B cell (primary cell): ENCODE measurements around the gene FCRL6. TPM values are rescaled to one million over a fixed set of nuclear protein-coding genes. Genes with fewer than 3 reads are reported as not detected.

Experiments
- ATAC-seq: fragments of 200-7000 bp; cut with Tn5 transposase; one replicate; pipeline ENCODE4 v1.10.0; 2021; ENCODE audit warnings: low read depth, mild to moderate bottlenecking, moderate number of reproducible peaks, moderate library complexity
- CTCF ChIA-PET: fragments of 350-600 bp; sonication (Branson Sonifier 250); formaldehyde crosslinking; loops from one replicate; lab custom pipeline; 2021; ENCODE audit warnings: antibody characterized with exemption, inconsistent platforms; lab: Charles Lee
- POLR2A ChIA-PET: fragments of 350-600 bp; sonication (Branson Sonifier 250); formaldehyde crosslinking; loops from one replicate; lab custom pipeline; 2021; ENCODE audit warnings: antibody characterized with exemption; lab: Charles Lee
- DNase-seq: peaks from one replicate; pipeline ENCODE4 v3.0.0; 2013
- H2AFZ ChIP-seq: 2 replicates; pipeline ENCODE4 v1.6.1; 2012; ENCODE audit warnings: mild to moderate bottlenecking, low read depth, low read length; ENCODE audit not compliant: insufficient read depth, poor library complexity, severe bottlenecking
- H3K27ac ChIP-seq, 2 donors: 1 replicate in 1 of 2; 2 replicates in 1 of 2; pipeline ENCODE4 v1.5.1; 2012 to 2013; ENCODE audit warnings: low read length in 2 of 2, mild to moderate bottlenecking in 2 of 2, moderate library complexity in 1 of 2
- H3K27me3 ChIP-seq, 4 experiments: fragments of 200-600 bp in 1 of 4; sonication (generic) in 1 of 4; replicated peaks in 1 of 4; 1 replicate in 2 of 4; 2 replicates in 2 of 4; pipeline versions ENCODE4 v1.6.1 to v1.7.0; 2013 to 2016; ENCODE audit warnings: low read length in 3 of 4, mild to moderate bottlenecking in 2 of 4, mixed read lengths in 1 of 4, moderate library complexity in 1 of 4; ENCODE audit not compliant: insufficient read depth in 4 of 4, control insufficient read depth in 3 of 4; ENCODE audit errors: control extremely low read depth in 1 of 4
- H3K36me3 ChIP-seq, 2 experiments: replicated peaks in 1 of 2; 1 replicate in 1 of 2; 2 replicates in 1 of 2; pipeline versions ENCODE4 v1.6.1 to v1.7.1; 2013; ENCODE audit warnings: low read length in 1 of 2; ENCODE audit not compliant: insufficient read depth in 2 of 2, control insufficient read depth in 1 of 2; ENCODE audit errors: control extremely low read depth in 1 of 2, extremely low read depth in 1 of 2
- H3K4me1 ChIP-seq, 2 donors: fragments of 200-600 bp in 1 of 2; sonication (generic) in 1 of 2; 1 replicate in 1 of 2; 2 replicates in 1 of 2; pipeline versions ENCODE4 v1.5.1 to v1.6.1; 2013 to 2017; ENCODE audit warnings: low read length in 2 of 2; ENCODE audit not compliant: control insufficient read depth in 2 of 2, insufficient read depth in 2 of 2
- H3K4me2 ChIP-seq: replicated peaks from 2 replicates; pipeline ENCODE3; 2012; ENCODE audit warnings: mild to moderate bottlenecking, low read depth, low read length; ENCODE audit not compliant: poor library complexity, severe bottlenecking
- H3K4me3 ChIP-seq, 5 experiments: fragments of 200-600 bp in 1 of 5; sonication (generic) in 1 of 5; 1 replicate in 3 of 5; 2 replicates in 2 of 5; pipeline versions ENCODE4 v1.5.1 to v1.7.0; 2011 to 2016; ENCODE audit warnings: low read length in 4 of 5, mild to moderate bottlenecking in 4 of 5, low read depth in 2 of 5, control low read depth in 1 of 5, moderate library complexity in 1 of 5; ENCODE audit not compliant: insufficient read depth in 1 of 5; ENCODE audit errors: control extremely low read depth in 1 of 5, extremely low read depth in 1 of 5
- H3K79me2 ChIP-seq: fragments of 200-600 bp; sonication (generic); one replicate; pipeline ENCODE4 v1.6.0; 2016; ENCODE audit warnings: low read length; ENCODE audit not compliant: control insufficient read depth, insufficient read depth
- H3K9ac ChIP-seq: fragments of 200-600 bp; sonication (generic); 2 replicates; pipeline ENCODE4 v1.6.1; 2017; ENCODE audit warnings: mild to moderate bottlenecking, low read length, moderate library complexity
- H3K9me3 ChIP-seq, 3 donors: one replicate each; pipeline versions ENCODE4 v1.6.1 to v1.7.1; 2013; ENCODE audit warnings: low read length in 2 of 3; ENCODE audit not compliant: control insufficient read depth in 2 of 3, insufficient read depth in 1 of 3; ENCODE audit errors: control extremely low read depth in 1 of 3
- H4K20me1 ChIP-seq: 2 replicates; pipeline ENCODE4 v1.6.0; 2012; ENCODE audit warnings: mild to moderate bottlenecking, low read length; ENCODE audit not compliant: insufficient read depth, control insufficient read depth, poor library complexity, severe bottlenecking
- H3K27ac Mint-ChIP-seq: one replicate; pipeline ENCODE4 v1.8.0; 2021; ENCODE audit warnings: mixed read lengths
- H3K27me3 Mint-ChIP-seq: one replicate; pipeline ENCODE4 v1.8.0; 2021; ENCODE audit warnings: mixed read lengths
- H3K4me1 Mint-ChIP-seq: one replicate; pipeline ENCODE4 v1.8.0; 2021; ENCODE audit warnings: mixed read lengths
- H3K4me3 Mint-ChIP-seq: one replicate; pipeline ENCODE4 v1.8.0; 2021; ENCODE audit warnings: mixed read lengths
- H3K9me3 Mint-ChIP-seq: one replicate; pipeline ENCODE4 v1.8.0; 2022; ENCODE audit warnings: mixed read lengths; ENCODE audit not compliant: insufficient read depth
- EZH2 ChIP-seq: IDR thresholded peaks from 2 replicates; pipeline ENCODE4 v1.6.1; 2012; ENCODE audit warnings: borderline replicate concordance, low read depth, mild to moderate bottlenecking, moderate library complexity, low read length; ENCODE audit not compliant: insufficient read depth, poor library complexity, severe bottlenecking
- WGBS: methylation state at CpG from one replicate; pipeline ENCODE4 v1.1.5; 2013; ENCODE audit warnings: missing lambda C conversion rate; ENCODE audit not compliant: insufficient coverage; 5-methylcytosine and 5-hydroxymethylcytosine counted together
- intact Hi-C: fragments of 100-400 bp; cut with micrococcal nuclease; formaldehyde crosslinking; loops from one replicate; pipeline ENCODE4 v1.10.0; 2022
- polyA plus RNA-seq: library from polyadenylated mRNA; depleted of rRNA; stranded (reverse); fragments of >200 nt; gene quantifications from 2 replicates; pipeline ENCODE4 v1.2.3, GENCODE V29; 2012
- total RNA-seq, 2 donors: library from RNA; stranded (reverse); fragments of 120-200 nt in 1 of 2; gene quantifications; 1 replicate in 1 of 2; 2 replicates in 1 of 2; pipeline versions ENCODE4 v1.2.3 to v1.2.4, GENCODE V29; 2013 to 2022
- TF ChIP-seq, protein P1 (sequence below): fragments of 200-600 bp; IDR thresholded peaks from one replicate; pipeline ENCODE4 v1.8.0; 2022; ENCODE audit warnings: antibody characterized with exemption, mild to moderate bottlenecking

Gene FCRL6
- total and polyA plus RNA-seq, 2 donors (not counting 1 experiment from before 2014, with no cell fraction given) = 0.81 TPM; not detected in 1

DNA sequence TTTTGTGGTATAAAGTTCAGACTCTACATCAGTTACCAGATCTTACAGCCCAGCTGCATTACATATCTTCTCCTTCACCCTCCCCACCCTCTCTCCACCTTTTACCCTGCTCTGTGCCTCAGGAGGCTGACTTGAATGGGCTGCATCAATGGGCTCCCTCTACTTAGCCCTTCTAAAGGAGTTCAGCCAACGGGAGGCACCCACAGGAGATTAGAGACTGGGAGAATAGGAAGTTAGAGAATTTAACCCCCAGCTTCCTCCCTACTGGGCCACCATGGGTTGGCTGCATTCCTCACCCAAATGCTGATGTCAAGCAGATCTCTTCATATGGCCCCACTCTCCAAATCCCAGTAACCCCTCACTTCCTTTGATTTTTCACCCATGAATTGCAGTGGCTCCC, 38.5 kb upstream of the FCRL6 start:
- Histone ChIP-seq H3K4me1 (no peaks in the 10 kb centered on the region), H3K79me2 (no peaks in the 10 kb centered on the region), H3K27ac (no peak overlapping the region), H2AFZ (no peak overlapping the region), H3K4me2 (no peak overlapping the region), H3K27me3 (peaks cover 0 to 4% (median 0%) of the 10 kb centered on the region in 4 experiments), H3K36me3 (no peaks in the 10 kb centered on the region), H3K9ac (no peak overlapping the region), H4K20me1 (no peaks in the 10 kb centered on the region), H3K9me3 (no peaks in the 10 kb centered on the region), H3K4me3 (no peak overlapping the region)
- CTCF ChIA-PET = no interaction called here
- no peak for ATAC-seq
- Mint-ChIP-seq H3K9me3 (no peaks in the 10 kb centered on the region), H3K4me3 (no peak overlapping the region), H3K27me3 (peaks cover 36% of the 10 kb centered on the region), H3K27ac (no peak overlapping the region), H3K4me1 (no peaks in the 10 kb centered on the region)
- WGBS = no CpG with 5 or more reads among the region's 1 CpG
- no peak for TF ChIP-seq EZH2
- TF ChIP-seq, protein P1, sequence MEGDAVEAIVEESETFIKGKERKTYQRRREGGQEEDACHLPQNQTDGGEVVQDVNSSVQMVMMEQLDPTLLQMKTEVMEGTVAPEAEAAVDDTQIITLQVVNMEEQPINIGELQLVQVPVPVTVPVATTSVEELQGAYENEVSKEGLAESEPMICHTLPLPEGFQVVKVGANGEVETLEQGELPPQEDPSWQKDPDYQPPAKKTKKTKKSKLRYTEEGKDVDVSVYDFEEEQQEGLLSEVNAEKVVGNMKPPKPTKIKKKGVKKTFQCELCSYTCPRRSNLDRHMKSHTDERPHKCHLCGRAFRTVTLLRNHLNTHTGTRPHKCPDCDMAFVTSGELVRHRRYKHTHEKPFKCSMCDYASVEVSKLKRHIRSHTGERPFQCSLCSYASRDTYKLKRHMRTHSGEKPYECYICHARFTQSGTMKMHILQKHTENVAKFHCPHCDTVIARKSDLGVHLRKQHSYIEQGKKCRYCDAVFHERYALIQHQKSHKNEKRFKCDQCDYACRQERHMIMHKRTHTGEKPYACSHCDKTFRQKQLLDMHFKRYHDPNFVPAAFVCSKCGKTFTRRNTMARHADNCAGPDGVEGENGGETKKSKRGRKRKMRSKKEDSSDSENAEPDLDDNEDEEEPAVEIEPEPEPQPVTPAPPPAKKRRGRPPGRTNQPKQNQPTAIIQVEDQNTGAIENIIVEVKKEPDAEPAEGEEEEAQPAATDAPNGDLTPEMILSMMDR = no peak
- POLR2A ChIA-PET = no interaction called here
- intact Hi-C loops = no loop called here
- no peak for DNase-seq

DNA sequence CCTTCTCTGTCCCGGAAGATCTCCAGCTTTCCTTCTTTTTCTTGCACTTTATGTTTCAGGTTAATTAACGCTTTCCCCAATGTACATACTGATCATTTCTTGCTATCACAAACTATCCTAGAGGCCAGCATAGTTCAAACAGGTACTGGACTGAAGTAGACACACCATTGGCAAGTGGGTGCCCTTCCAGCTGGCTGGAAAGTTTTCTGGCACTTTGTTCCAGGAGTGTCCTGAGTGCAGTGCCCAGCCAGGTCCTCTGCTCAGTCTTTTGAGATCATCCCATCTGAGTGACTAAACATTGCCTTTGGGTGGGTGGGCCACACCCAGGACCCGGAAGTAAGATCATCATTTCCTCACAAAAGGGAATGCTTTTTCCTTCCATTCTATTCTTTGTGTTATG, 36.4 kb upstream of the FCRL6 start:
- no peak overlapping the region for H3K27ac Mint-ChIP-seq
- ATAC-seq = no peak
- intact Hi-C loops = no loop called here

More for the DNA sequence above, 36.4 kb upstream of the FCRL6 start:
- WGBS = 83% methylated on average over 1 of the region's 3 CpGs
- Mint-ChIP-seq H3K9me3 (no peaks in the 10 kb centered on the region), H3K27me3 (peaks cover 45% of the 10 kb centered on the region), H3K4me1 (no peaks in the 10 kb centered on the region), H3K4me3 (no peak overlapping the region)
- no peak for TF ChIP-seq EZH2
- TF ChIP-seq, protein P1 = no peak
- no peak overlapping the region for H3K9ac ChIP-seq
- no peak overlapping the region for H2AFZ ChIP-seq
- ChIA-PET POLR2A (no interaction called here), CTCF (no interaction called here)
- no peaks in the 10 kb centered on the region for H4K20me1 ChIP-seq
- H3K27me3 ChIP-seq = peaks cover 0 to 4% (median 0%) of the 10 kb centered on the region in 4 experiments
- no peaks in the 10 kb centered on the region for H3K4me1 ChIP-seq
- no peak overlapping the region for H3K4me2 ChIP-seq
- no peaks in the 10 kb centered on the region for H3K36me3 ChIP-seq
- H3K4me3 ChIP-seq = no peak overlapping the region
- no peaks in the 10 kb centered on the region for H3K79me2 ChIP-seq
- H3K9me3 ChIP-seq = peaks cover 0 to 1% (median 0%) of the 10 kb centered on the region in 3 donors
- no peak for DNase-seq
- no peak overlapping the region for H3K27ac ChIP-seq
